NCI-H1092 treated with DMSO at 0.1 percent for 48 hours (cell line): Measurements from ENCODE around the gene CDC20.

ENCODE experiments used
- DNase-seq: peaks from one replicate; lab custom pipeline; 2025; lab: John Stamatoyannopoulos, UW

CDC20 gene

GRCh38 chr1:43358746-43359693 is at the start of gene CDC20:
TSS of gene CDC20 (plus strand) at chr1:43358981. CDS start at chr1:43359216, 235 bp downstream.
- DNase-seq = peak; percentile 99

GRCh38 chr1:43309405-43310025 is 49.3 kb upstream of the CDC20 start:
- DNase-seq = no peak

- DNase-seq = no peak
These were observed 47.3 kb upstream of the CDC20 start for GRCh38 chr1:43311521-43311920.

GRCh38 chr1:43312212-43312623 is 46.6 kb upstream of the CDC20 start:
- no peak for DNase-seq

- no peak for DNase-seq
These were observed 45.9 kb upstream of the CDC20 start for GRCh38 chr1:43312663-43313515.

GRCh38 chr1:43313771-43314170 is 45.0 kb upstream of the CDC20 start:
- no peak for DNase-seq

GRCh38 chr1:43314233-43314632 is 44.5 kb upstream of the CDC20 start:
- no peak for DNase-seq

- no peak for DNase-seq
These were observed 43.3 kb upstream of the CDC20 start for GRCh38 chr1:43315481-43315880.

- no peak for DNase-seq
These were observed 42.6 kb upstream of the CDC20 start for GRCh38 chr1:43315963-43316737.

GRCh38 chr1:43316738-43317520 is 41.9 kb upstream of the CDC20 start:
- no peak for DNase-seq

GRCh38 chr1:43317817-43318471 is 40.8 kb upstream of the CDC20 start:
- no peak for DNase-seq

- no peak for DNase-seq
These were observed 40.0 kb upstream of the CDC20 start for GRCh38 chr1:43318831-43319230.

GRCh38 chr1:43319288-43319687 is 39.5 kb upstream of the CDC20 start:
- DNase-seq = no peak

GRCh38 chr1:43319766-43320165 is 39.0 kb upstream of the CDC20 start:
- no peak for DNase-seq

- no peak for DNase-seq
These were observed 37.4 kb upstream of the CDC20 start for GRCh38 chr1:43321331-43321891.

GRCh38 chr1:43322506-43322905 is 36.3 kb upstream of the CDC20 start:
- no peak for DNase-seq

GRCh38 chr1:43324810-43325209 is 34.0 kb upstream of the CDC20 start:
- DNase-seq = no peak

- no peak for DNase-seq
These were observed 33.4 kb upstream of the CDC20 start for GRCh38 chr1:43325381-43325780.

GRCh38 chr1:43327549-43328292 is 31.1 kb upstream of the CDC20 start:
- no peak for DNase-seq
